Panc1 (cell line): ENCODE measurements around the gene PDE3A. TPM values are rescaled to one million over a fixed set of nuclear protein-coding genes. Genes with fewer than 3 reads are reported as not detected.

Source experiments
- ATAC-seq: fragments of 200-7000 bp; cut with Tn5 transposase; 2 replicates; pipeline ENCODE4 v1.9.1; 2020; ENCODE audit warnings: mild to moderate bottlenecking, moderate library complexity
- BruUV-seq: library from RNA; stranded (reverse); fragments of 400-500 nt; replicated peaks from 2 replicates; lab custom pipeline; 2021; lab: Mats Ljungman, UMichigan
- CTCF ChIA-PET: fragments of 300-600 bp; sonication (Branson Sonifier 250); formaldehyde crosslinking; loops from one replicate; lab custom pipeline; 2022; ENCODE audit warnings: antibody characterized with exemption; lab: Charles Lee
- POLR2A ChIA-PET: fragments of 300-600 bp; sonication (Branson Sonifier 250); formaldehyde crosslinking; loops from one replicate; lab custom pipeline; 2022; ENCODE audit warnings: antibody characterized with exemption; lab: Charles Lee
- DNase-seq: peaks from one replicate; pipeline ENCODE4 v3.0.0-alpha.2; 2010; ENCODE audit warnings: low read depth, low spot score
- H3K27ac ChIP-seq: 2 replicates; pipeline ENCODE4 v1.5.1; 2011; ENCODE audit warnings: mild to moderate bottlenecking, low read length, inconsistent platforms
- H3K27me3 ChIP-seq: fragments of 200-500 bp; sonication (Bioruptor generic); 2 replicates; pipeline ENCODE4 v1.6.0; 2014; ENCODE audit warnings: low read length, inconsistent platforms; ENCODE audit not compliant: control insufficient read depth, insufficient read depth
- H3K36me3 ChIP-seq: fragments of 200-500 bp; sonication (Bioruptor generic); 2 replicates; pipeline ENCODE4 v1.5.1; 2014; ENCODE audit warnings: inconsistent platforms, mild to moderate bottlenecking, low read length, moderate library complexity; ENCODE audit not compliant: control insufficient read depth, insufficient read depth
- H3K4me1 ChIP-seq: 2 replicates; pipeline ENCODE4 v1.5.1; 2011; ENCODE audit warnings: inconsistent platforms, mild to moderate bottlenecking, low read length, moderate library complexity; ENCODE audit not compliant: control insufficient read depth, insufficient read depth
- H3K4me3 ChIP-seq, 2 experiments: 2 replicates each; pipeline ENCODE4 v1.5.1; 2011 to 2012; ENCODE audit warnings: low read depth in 2 of 2, low read length in 2 of 2, mild to moderate bottlenecking in 2 of 2, inconsistent platforms in 1 of 2, moderate library complexity in 1 of 2
- H3K9me3 ChIP-seq: fragments of 200-500 bp; sonication (Bioruptor generic); 2 replicates; pipeline ENCODE4 v1.5.1; 2014; ENCODE audit warnings: low read depth, mild to moderate bottlenecking, inconsistent platforms, low read length, moderate library complexity; ENCODE audit not compliant: control insufficient read depth, insufficient read depth
- POLR2AphosphoS5 ChIP-seq: IDR thresholded peaks from 2 replicates; pipeline ENCODE4 v1.6.1; 2012; ENCODE audit warnings: mild to moderate bottlenecking, low read depth, low read length, moderate library complexity
- SIN3A ChIP-seq: IDR thresholded peaks from 2 replicates; pipeline ENCODE4 v1.6.1; 2012; ENCODE audit warnings: low read depth, mild to moderate bottlenecking, low read length, moderate library complexity, borderline replicate concordance; ENCODE audit not compliant: insufficient read depth
- TCF7L2 ChIP-seq: IDR thresholded peaks from 2 replicates; pipeline ENCODE4 v1.6.1; 2011; ENCODE audit warnings: mild to moderate bottlenecking, low read depth, low read length, inconsistent platforms
- in situ Hi-C: cut with HindIII; loops from 2 replicates; pipeline ENCODE4 v1.10.0; 2016; ENCODE audit warnings: low sequenced_read_pairs, low pct_unique_long_range_greater_than_20kb
- intact Hi-C: fragments of 100-400 bp; cut with micrococcal nuclease; formaldehyde crosslinking; loops from one replicate; pipeline ENCODE4 v1.10.0; 2022; ENCODE audit not compliant: unreplicated experiment
- total RNA-seq: library from RNA; stranded (reverse); gene quantifications from one replicate; pipeline ENCODE4 v1.2.1, GENCODE V29; 2021; ENCODE audit not compliant: unreplicated experiment
- TF ChIP-seq, protein P1 (sequence below): fragments of 450-650 bp; IDR thresholded peaks from 2 replicates; pipeline ENCODE4 v1.5.1; 2017; ENCODE audit warnings: mild to moderate bottlenecking
- TF ChIP-seq, protein P2 (sequence below), 2 experiments: IDR thresholded peaks; 2 replicates each; pipeline ENCODE4 v1.6.1; 2011 to 2012; ENCODE audit warnings: low read depth in 2 of 2, control low read depth in 1 of 2, low read length in 1 of 2, mild to moderate bottlenecking in 1 of 2, moderate library complexity in 1 of 2; ENCODE audit not compliant: insufficient read depth in 1 of 2

The PDE3A gene
- total RNA-seq, 1 experiment from 2014 or later = 0.03 TPM

DNA sequence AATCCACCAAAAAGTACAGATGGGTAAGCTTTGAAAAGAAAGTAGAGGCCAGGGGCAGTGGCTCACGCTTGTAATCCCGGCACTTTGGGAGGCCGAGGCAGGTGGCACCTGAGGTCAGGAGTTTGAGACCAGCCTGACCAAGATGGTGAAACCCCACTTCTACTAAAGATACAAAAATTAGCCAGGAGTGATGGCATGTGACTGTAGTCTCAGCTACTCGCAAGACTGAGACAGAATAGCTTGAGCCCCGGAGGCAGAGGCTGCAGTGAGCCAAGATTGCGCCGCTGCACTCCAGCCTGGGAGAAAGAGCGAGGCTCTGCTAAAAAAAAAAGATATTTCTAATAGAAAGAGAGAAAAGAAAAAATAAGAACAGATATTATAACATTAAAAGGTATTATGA lies 192.6 kb downstream of the PDE3A start:
- DNase-seq (no peak), ATAC-seq (no peak)
- Histone ChIP-seq H3K27me3 (no peaks in the 10 kb centered on the region), H3K9me3 (no peaks in the 10 kb centered on the region), H3K4me1 (no peaks in the 10 kb centered on the region), H3K27ac (no peak overlapping the region), H3K4me3 (no peak overlapping the region), H3K36me3 (no peaks in the 10 kb centered on the region)
- ChIA-PET CTCF (no interaction called here), POLR2A (no interaction called here)
- no peak for TF ChIP-seq SIN3A
- TF ChIP-seq, protein P1, sequence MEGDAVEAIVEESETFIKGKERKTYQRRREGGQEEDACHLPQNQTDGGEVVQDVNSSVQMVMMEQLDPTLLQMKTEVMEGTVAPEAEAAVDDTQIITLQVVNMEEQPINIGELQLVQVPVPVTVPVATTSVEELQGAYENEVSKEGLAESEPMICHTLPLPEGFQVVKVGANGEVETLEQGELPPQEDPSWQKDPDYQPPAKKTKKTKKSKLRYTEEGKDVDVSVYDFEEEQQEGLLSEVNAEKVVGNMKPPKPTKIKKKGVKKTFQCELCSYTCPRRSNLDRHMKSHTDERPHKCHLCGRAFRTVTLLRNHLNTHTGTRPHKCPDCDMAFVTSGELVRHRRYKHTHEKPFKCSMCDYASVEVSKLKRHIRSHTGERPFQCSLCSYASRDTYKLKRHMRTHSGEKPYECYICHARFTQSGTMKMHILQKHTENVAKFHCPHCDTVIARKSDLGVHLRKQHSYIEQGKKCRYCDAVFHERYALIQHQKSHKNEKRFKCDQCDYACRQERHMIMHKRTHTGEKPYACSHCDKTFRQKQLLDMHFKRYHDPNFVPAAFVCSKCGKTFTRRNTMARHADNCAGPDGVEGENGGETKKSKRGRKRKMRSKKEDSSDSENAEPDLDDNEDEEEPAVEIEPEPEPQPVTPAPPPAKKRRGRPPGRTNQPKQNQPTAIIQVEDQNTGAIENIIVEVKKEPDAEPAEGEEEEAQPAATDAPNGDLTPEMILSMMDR = no peak
- no peak for TF ChIP-seq TCF7L2
- TF ChIP-seq, protein P2, sequence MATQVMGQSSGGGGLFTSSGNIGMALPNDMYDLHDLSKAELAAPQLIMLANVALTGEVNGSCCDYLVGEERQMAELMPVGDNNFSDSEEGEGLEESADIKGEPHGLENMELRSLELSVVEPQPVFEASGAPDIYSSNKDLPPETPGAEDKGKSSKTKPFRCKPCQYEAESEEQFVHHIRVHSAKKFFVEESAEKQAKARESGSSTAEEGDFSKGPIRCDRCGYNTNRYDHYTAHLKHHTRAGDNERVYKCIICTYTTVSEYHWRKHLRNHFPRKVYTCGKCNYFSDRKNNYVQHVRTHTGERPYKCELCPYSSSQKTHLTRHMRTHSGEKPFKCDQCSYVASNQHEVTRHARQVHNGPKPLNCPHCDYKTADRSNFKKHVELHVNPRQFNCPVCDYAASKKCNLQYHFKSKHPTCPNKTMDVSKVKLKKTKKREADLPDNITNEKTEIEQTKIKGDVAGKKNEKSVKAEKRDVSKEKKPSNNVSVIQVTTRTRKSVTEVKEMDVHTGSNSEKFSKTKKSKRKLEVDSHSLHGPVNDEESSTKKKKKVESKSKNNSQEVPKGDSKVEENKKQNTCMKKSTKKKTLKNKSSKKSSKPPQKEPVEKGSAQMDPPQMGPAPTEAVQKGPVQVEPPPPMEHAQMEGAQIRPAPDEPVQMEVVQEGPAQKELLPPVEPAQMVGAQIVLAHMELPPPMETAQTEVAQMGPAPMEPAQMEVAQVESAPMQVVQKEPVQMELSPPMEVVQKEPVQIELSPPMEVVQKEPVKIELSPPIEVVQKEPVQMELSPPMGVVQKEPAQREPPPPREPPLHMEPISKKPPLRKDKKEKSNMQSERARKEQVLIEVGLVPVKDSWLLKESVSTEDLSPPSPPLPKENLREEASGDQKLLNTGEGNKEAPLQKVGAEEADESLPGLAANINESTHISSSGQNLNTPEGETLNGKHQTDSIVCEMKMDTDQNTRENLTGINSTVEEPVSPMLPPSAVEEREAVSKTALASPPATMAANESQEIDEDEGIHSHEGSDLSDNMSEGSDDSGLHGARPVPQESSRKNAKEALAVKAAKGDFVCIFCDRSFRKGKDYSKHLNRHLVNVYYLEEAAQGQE (IDR thresholded peaks at IDR 0.05; ENCODE audit: insufficient read depth in 1 of 2, low read depth in 2 of 2, low read length in 1 of 2) = no peak
- no peak for TF ChIP-seq POLR2AphosphoS5
- in situ Hi-C loops = no loop called here
- intact Hi-C loops = no loop called here
- BruUV-seq = no TSS peak

DNA sequence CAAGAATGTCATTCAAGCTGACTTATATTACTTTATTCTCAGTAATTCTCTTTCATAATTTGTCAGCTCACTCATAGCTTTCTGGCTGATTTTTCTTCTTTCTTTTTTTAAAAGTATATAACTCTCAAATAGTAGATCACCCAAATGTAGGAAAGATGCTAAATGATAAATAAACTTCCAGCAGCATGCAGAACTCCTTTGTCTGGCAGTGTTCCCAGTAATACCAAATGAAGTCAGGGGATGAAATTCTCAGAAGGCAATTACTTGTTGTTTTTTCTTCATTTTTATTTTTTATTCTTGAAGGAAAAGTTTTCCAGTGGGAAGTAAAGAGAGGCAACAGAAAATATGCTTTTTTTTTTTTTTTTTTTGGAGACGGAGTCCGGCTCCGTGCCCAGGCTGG lies 193.5 kb downstream of the PDE3A start:
- H3K4me1 ChIP-seq = no peaks in the 10 kb centered on the region
- no TSS peak for BruUV-seq
- no peaks in the 10 kb centered on the region for H3K9me3 ChIP-seq
- no peaks in the 10 kb centered on the region for H3K36me3 ChIP-seq
- DNase-seq (no peak), ATAC-seq (no peak)
- no peak overlapping the region for H3K4me3 ChIP-seq
- TF ChIP-seq, protein P1 = no peak
- TF ChIP-seq SIN3A (no peak), TCF7L2 (no peak), POLR2AphosphoS5 (no peak)
- TF ChIP-seq, protein P2 (IDR thresholded peaks at IDR 0.05; ENCODE audit: insufficient read depth in 1 of 2, low read depth in 2 of 2, low read length in 1 of 2) = no peak
- no peaks in the 10 kb centered on the region for H3K27me3 ChIP-seq
- H3K27ac ChIP-seq = no peak overlapping the region
- intact Hi-C loops = no loop called here
- ChIA-PET CTCF (no interaction called here), POLR2A (no interaction called here)
- in situ Hi-C loops = no loop called here
